Spleen (tissue), 11 donors: ENCODE measurements around the gene MAN1C1. TPM values are rescaled to one million over a fixed set of nuclear protein-coding genes. Genes with fewer than 3 reads are reported as not detected.

Experiments used
- DNase-seq: peaks from one replicate; pipeline ENCODE4 v3.0.0-alpha.2; 2020
- H3K27ac ChIP-seq, 8 donors: fragments of 200-600 bp; sonication (generic) in 7 of 8; 1 replicate in 4 of 8; 2 replicates in 4 of 8; pipeline versions ENCODE4 v1.5.0 to v1.8.0; 2016 to 2021; ENCODE audit warnings: inconsistent platforms in 4 of 8, mild to moderate bottlenecking in 4 of 8, moderate library complexity in 1 of 8
- H3K27me3 ChIP-seq, 7 donors: fragments of 200-600 bp; sonication (generic) in 6 of 7; replicated peaks in 1 of 7; 1 replicate in 4 of 7; 2 replicates in 3 of 7; pipeline versions ENCODE4 v1.5.0 to v1.8.0; 2016 to 2021; ENCODE audit warnings: inconsistent platforms in 3 of 7, mild to moderate bottlenecking in 1 of 7
- H3K36me3 ChIP-seq, 6 donors: fragments of 200-600 bp; sonication (generic) in 5 of 6; 1 replicate in 4 of 6; 2 replicates in 2 of 6; pipeline versions ENCODE4 v1.5.0 to v1.8.0; 2016 to 2021; ENCODE audit warnings: inconsistent platforms in 2 of 6
- H3K4me1 ChIP-seq, 6 donors: fragments of 200-600 bp; sonication (generic) in 5 of 6; 1 replicate in 3 of 6; 2 replicates in 3 of 6; pipeline versions ENCODE4 v1.5.0 to v1.8.0; 2016 to 2021; ENCODE audit warnings: inconsistent platforms in 3 of 6
- H3K4me3 ChIP-seq, 8 donors: fragments of 200-600 bp; sonication (generic) in 7 of 8; 1 replicate in 4 of 8; 2 replicates in 4 of 8; pipeline versions ENCODE4 v1.5.0 to v1.8.0; 2016 to 2021; ENCODE audit warnings: inconsistent platforms in 4 of 8, mild to moderate bottlenecking in 4 of 8, moderate library complexity in 2 of 8
- H3K9me3 ChIP-seq, 8 donors: fragments of 200-600 bp; sonication (generic) in 7 of 8; 1 replicate in 4 of 8; 2 replicates in 4 of 8; pipeline versions ENCODE4 v1.5.0 to v1.8.0; 2016 to 2021; ENCODE audit warnings: inconsistent platforms in 4 of 8
- POLR2A ChIP-seq, 3 donors: fragments of 450-650 bp; IDR thresholded peaks; one replicate each; pipeline ENCODE4 v1.5.1; 2017; ENCODE audit warnings: antibody characterized with exemption in 3 of 3, mild to moderate bottlenecking in 1 of 3
- POLR2AphosphoS5 ChIP-seq, 3 donors: sonication (generic); formaldehyde crosslinking; IDR thresholded peaks; one replicate each; pipeline ENCODE4 v1.5.1; 2017; ENCODE audit warnings: antibody characterized with exemption in 3 of 3
- WGBS, 5 donors: extraction: QIAGEN DNeasy Blood & Tissue Kit in 3 of 5; methylation state at CpG; one replicate each; pipeline versions ENCODE4 v1.1.5 to v1.1.7; 2013 to 2018; 5-methylcytosine and 5-hydroxymethylcytosine counted together
- intact Hi-C: fragments of 100-400 bp; cut with DNase I; formaldehyde crosslinking; loops from one replicate; pipeline ENCODE4 v1.15.0; 2023; ENCODE audit warnings: low total_unique reads
- polyA plus RNA-seq, 3 donors: library from polyadenylated mRNA; stranded (reverse); fragments of 200-250 nt; gene quantifications; one replicate each; pipeline ENCODE4 v1.2.1, GENCODE V29; 2013
- total RNA-seq, 7 donors: library from RNA; depleted of rRNA in 3 of 7; stranded (reverse); fragments of >200 nt in 3 of 7; fragmentation: NEBNext Ultra II Directional in 4 of 7; extraction: Animal tissue kit (Norgen Biotek cat#: 25700) in 4 of 7; gene quantifications; one replicate each; pipeline versions ENCODE4 v1.1.0 to v1.2.1, GENCODE V29; 2016 to 2021
- TF ChIP-seq, protein P1 (sequence below), 11 experiments: fragments of 200-600 bp in 7 of 11; fragments of 450-650 bp in 4 of 11; sonication (generic) in 4 of 11; IDR thresholded peaks in 8 of 11; conservative IDR thresholded peaks in 3 of 11; 1 replicate in 7 of 11; 2 replicates in 4 of 11; pipeline versions ENCODE4 v1.4.0 to v1.8.0; 2016 to 2021; ENCODE audit warnings: antibody characterized with exemption in 11 of 11, inconsistent platforms in 4 of 11, mild to moderate bottlenecking in 1 of 11
- donor health status: healthy with polysubstance abuse.
- donor health status: DM: no; HTN: no; CAD: no; lungs with moderate emphysema.
- donor health status: DM: no; HTN: no; CAD: no.
- donor health status: Bipolar disorder and iron deficiency.
- donor health status: healthy.
- donor health status: DM: no; HTN: no; CAD: no.
- donor health status: DM: yes; HTN: yes; CAD: no.

Gene MAN1C1
- total and polyA plus RNA-seq, 10 donors = 4.6 to 54.3 (median 41.1) TPM

DNA sequence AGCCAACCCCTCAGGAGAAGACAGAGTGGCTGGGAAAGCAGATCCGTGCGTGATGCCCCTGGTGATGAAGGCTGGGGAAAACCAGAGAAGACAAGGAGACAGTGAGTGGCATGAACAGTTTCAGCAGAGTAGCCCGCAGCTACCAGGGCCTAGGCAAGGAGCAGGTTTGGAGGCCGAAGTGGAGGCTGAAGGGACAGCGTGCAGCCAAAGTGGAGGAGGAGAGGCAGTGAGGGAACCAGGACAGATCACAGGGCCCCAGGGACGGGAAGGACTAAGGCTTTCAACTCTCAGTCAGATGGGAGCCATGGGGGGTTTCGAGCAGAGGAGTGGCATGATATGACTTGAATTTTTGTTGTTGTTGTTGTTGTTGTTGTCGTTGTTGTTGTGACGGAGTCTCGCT, 123.5 kb downstream of the MAN1C1 start:
- DNase-seq = peak; percentile 30
- H3K36me3 ChIP-seq = no peaks in the 10 kb centered on the region
- peaks cover 13 to 48% (median 29%) of the 10 kb centered on the region in 6 donors for H3K4me1 ChIP-seq
- H3K4me3 ChIP-seq = no peak overlapping the region
- H3K9me3 ChIP-seq = no peaks in the 10 kb centered on the region
- no peaks in the 10 kb centered on the region for H3K27me3 ChIP-seq
- peak overlapping the region in 1 of 8 donors; percentile 3 for H3K27ac ChIP-seq
- 93 to 98% (median 94%) methylated on average over 10 of the region's 10 CpGs for WGBS, 5 donors
- intact Hi-C loops = no loop called here
- no peak for TF ChIP-seq POLR2AphosphoS5 (IDR thresholded peaks at IDR 0.05)

DNA sequence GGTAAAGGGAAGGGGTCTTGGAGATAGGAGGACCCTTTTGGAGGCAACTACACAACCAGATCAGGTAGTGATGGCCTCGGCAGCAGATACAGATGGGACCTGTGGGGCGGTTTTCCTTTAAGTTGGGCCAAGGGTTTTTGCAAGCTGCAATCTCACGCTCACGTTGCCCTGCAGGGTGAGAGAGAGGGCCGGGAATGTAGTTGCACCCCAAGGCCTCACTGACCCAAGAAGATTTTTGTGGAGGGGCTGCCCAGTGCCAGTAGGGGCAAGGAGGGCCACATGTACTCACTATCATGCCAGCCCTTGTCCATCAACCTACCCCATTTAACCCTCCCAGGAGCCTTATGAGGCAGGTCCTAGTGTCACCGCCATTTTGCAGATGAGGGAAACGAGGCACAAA, 125.7 kb downstream of the MAN1C1 start:
- intact Hi-C loops = no loop called here

DNA sequence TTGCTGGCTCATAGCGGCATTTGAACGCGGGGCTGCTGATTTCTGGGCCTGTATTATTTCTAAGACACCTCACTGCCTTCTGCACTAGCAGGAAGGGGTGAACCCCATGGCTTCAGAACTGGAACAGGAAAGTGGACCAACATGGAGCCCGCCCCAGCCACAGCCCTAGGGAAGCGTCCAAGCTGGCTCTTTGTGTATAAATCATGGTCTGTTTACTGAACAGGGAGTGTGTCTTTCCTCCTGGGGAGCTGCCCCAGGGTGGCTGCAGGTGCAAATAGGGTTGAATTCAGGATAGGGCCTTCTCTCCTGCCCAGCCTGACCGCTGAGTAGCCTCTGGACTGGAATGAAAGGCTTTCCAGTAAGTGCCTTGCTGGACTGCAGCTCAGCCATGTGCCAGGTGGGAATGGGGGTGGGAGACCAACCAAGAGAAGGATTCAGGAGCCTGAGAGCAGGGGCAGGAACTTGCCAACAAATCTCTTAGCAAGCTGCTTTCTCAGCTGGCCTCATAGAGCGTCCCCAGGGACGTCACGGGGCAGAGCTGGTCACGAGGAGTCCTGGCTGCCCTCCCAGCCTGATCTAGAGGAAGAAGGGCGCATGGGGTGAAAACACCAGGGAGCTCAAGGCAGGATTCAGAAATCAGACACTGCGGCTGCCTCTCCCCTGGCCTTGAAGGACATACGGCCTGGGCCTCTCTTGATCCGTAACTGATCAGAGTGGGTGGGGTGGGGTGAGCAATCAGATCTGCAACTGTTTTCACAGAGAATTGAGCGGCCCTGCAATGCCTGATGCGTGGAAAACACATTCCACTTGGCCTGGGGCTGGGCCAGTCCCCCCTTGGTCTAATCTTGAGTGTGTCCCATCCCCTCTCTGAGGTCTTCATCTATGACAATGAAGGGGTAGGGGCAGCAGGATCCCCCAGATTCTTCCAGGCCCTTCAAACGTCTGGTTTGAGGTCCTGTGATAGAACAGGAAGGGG, 126.9 kb downstream of the MAN1C1 start:
- no peaks in the 10 kb centered on the region for H3K36me3 ChIP-seq
- H3K4me3 ChIP-seq = no peak overlapping the region
- WGBS, 5 donors = 60 to 83% (median 76%) methylated on average over 15 to 17 of the region's 17 CpGs
- no peaks in the 10 kb centered on the region for H3K9me3 ChIP-seq
- TF ChIP-seq, protein P1, sequence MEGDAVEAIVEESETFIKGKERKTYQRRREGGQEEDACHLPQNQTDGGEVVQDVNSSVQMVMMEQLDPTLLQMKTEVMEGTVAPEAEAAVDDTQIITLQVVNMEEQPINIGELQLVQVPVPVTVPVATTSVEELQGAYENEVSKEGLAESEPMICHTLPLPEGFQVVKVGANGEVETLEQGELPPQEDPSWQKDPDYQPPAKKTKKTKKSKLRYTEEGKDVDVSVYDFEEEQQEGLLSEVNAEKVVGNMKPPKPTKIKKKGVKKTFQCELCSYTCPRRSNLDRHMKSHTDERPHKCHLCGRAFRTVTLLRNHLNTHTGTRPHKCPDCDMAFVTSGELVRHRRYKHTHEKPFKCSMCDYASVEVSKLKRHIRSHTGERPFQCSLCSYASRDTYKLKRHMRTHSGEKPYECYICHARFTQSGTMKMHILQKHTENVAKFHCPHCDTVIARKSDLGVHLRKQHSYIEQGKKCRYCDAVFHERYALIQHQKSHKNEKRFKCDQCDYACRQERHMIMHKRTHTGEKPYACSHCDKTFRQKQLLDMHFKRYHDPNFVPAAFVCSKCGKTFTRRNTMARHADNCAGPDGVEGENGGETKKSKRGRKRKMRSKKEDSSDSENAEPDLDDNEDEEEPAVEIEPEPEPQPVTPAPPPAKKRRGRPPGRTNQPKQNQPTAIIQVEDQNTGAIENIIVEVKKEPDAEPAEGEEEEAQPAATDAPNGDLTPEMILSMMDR (IDR thresholded peaks at IDR 0.05 in 8 of 11, conservative IDR thresholded peaks at IDR 0.05 in 3 of 11) = no peak
- TF ChIP-seq POLR2A (IDR thresholded peaks at IDR 0.05) = no peak
- peak in 2 of 3 donors; percentile 60 to 70 for TF ChIP-seq POLR2AphosphoS5 (IDR thresholded peaks at IDR 0.05)
- intact Hi-C loops = no loop called here
- H3K27me3 ChIP-seq = no peaks in the 10 kb centered on the region
- peak; percentile 83 for DNase-seq
- H3K4me1 ChIP-seq = peaks cover 9 to 28% (median 17%) of the 10 kb centered on the region in 6 donors
- H3K27ac ChIP-seq = peak overlapping the region; percentile 19 to 86 (median 74)

More for the DNA sequence above, 125.7 kb downstream of the MAN1C1 start:
- Histone ChIP-seq H3K36me3 (no peaks in the 10 kb centered on the region), H3K9me3 (no peaks in the 10 kb centered on the region), H3K4me1 (peaks cover 9 to 31% (median 20%) of the 10 kb centered on the region in 6 donors), H3K4me3 (no peak overlapping the region), H3K27ac (peak overlapping the region in 3 of 8 donors; percentile 79 to 86 (median 81)), H3K27me3 (no peaks in the 10 kb centered on the region)
- WGBS, 5 donors = 76 to 96% (median 93%) methylated on average over 7 of the region's 7 CpGs
- TF ChIP-seq POLR2A (IDR thresholded peaks at IDR 0.05) = no peak
- TF ChIP-seq, protein P1 (IDR thresholded peaks at IDR 0.05 in 8 of 11, conservative IDR thresholded peaks at IDR 0.05 in 3 of 11) = no peak
- peak; percentile 21 for DNase-seq

DNA sequence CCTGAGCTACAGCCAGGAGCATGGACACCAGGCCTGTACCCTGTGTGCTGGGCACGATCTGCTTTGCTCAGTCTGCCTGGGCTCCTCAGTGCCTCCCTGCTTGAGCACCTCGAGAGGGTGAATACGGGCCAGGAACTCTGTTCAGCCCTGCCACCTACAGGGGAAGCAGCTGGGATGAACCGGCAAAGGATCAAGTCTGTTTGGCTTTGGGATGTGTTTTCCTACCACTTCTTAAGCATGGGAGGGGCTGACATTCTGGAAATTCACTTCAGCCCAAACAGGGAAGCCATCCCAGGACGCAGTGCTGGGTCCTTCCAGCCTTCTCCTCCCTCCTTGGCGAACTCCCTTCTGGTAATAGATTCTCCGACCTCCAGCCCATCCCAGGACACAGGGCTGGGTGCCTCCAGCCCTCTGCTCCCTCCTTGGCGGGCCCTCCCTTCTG, 127.6 kb downstream of the MAN1C1 start:
- intact Hi-C loops = no loop called here
- Histone ChIP-seq H3K4me1 (peaks cover 9 to 28% (median 17%) of the 10 kb centered on the region in 6 donors), H3K36me3 (peaks cover 0 to 3% (median 0%) of the 10 kb centered on the region in 6 donors), H3K9me3 (no peaks in the 10 kb centered on the region), H3K27me3 (no peaks in the 10 kb centered on the region), H3K27ac (peak overlapping the region in 7 of 8 donors; percentile 61 to 86 (median 75)), H3K4me3 (no peak overlapping the region)
- no peak for DNase-seq
- 39 to 68% (median 65%) methylated on average over 7 to 8 of the region's 8 CpGs for WGBS, 5 donors
- TF ChIP-seq, protein P1 (IDR thresholded peaks at IDR 0.05 in 8 of 11, conservative IDR thresholded peaks at IDR 0.05 in 3 of 11) = peak in 5 of 11 experiments; percentile 24 to 34 (median 29)
- TF ChIP-seq POLR2AphosphoS5 (IDR thresholded peaks at IDR 0.05) = peak; percentile 18 to 37 (median 34)
- no peak for TF ChIP-seq POLR2A (IDR thresholded peaks at IDR 0.05)
